Stimulated activated CD4-positive, alpha-beta T cell treated with anti-CD3 and anti-CD28 coated beads, Interleukin-1b, Interleukin-23, amount 100 ng/mL, for 48 hours (primary cell): ENCODE results near the gene KRTAP13-4.

ENCODE experiments used
- DNase-seq: peaks from one replicate; pipeline ENCODE4 v3.0.0-alpha.2; 2020

KRTAP13-4 gene, protein sequence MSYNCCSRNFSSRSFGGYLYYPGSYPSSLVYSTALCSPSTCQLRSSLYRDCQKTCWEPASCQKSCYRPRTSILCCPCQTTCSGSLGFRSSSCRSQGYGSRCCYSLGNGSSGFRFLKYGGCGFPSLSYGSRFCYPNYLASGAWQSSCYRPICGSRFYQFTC

DNA sequence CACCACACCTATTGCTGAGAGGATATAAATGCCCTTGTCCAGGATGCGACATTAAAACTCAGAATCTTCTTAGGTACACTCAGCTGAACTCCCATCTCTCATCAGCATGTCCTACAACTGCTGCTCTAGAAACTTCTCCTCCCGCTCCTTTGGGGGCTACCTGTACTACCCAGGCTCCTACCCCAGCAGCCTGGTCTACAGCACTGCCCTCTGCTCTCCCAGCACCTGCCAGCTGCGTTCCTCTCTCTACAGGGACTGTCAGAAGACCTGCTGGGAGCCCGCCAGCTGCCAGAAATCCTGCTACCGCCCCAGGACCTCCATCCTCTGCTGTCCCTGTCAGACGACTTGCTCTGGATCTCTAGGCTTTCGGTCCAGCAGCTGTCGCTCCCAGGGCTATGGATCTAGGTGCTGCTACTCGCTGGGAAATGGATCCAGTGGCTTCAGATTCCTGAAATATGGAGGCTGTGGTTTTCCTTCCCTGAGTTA, at the start of gene KRTAP13-4:
TSS of gene KRTAP13-4 (plus strand) at position 51 of the 486 bp plus-strand sequence. CDS start at position 107, 56 bp downstream.
- DNase-seq: no peak

DNA sequence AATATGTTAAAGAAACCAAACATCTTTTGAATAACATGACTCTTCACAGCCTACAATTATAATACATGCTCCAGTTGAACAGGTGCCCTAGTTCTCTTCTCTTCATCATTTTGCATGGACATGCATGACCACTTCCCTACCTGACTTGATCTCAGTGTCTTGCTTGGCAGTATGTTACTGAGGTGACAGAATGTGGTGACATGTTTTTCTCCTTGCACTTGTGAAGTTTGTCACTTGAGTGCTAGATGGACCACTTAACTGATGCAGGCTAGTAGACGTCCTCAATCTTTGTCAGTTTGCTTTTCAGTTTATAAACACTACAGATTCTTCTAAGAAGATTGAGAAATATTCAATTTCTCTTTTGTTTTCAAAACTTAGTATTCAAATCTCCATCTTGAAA, 47.8 kb upstream of the KRTAP13-4 start:
- DNase-seq: no peak

DNA sequence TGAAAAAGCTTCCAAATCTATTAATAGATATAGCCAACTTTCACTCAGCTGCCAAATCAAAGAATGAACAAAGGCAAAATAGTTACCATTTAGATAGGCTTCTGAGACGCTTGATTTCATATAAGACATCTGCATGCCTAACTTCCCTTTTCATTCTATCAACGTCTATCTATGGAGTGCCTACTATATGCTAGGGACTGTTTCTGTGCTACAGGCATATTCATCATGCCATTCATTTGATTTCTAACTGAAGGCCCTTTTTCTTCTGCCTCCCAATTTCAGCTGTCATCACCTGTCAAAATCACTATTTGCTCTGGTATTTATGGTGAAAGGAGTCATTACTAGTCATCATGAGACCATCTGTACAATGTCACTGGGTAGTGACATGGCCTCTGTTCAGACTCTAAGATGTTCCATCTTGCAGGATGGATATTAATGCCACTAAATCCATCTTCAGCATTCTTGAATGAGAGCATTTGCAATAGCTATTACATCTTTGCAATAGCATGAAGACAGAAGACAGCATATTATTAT, 38.5 kb upstream of the KRTAP13-4 start:
- DNase-seq: no peak

DNA sequence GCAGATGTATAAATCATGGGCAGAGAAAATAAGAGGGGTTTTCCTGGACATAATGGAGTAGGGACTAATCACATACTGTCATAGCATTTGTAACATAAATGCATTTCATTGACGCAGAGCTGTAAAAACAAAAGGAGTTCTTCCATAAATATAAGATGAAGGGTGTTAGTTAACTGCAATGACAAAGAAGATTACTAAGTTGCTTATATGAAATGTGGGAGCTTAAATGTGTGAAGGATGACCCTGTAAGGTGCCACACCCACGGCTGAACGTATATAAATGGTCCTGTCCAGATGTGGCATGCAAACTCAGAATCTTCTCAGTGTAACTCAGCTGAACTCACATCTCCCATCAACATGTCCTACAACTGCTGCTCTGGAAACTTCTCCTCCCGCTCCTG, 34.3 kb upstream of the KRTAP13-4 start, which contains the start of gene KRTAP13-1:
TSS of gene KRTAP13-1 (plus strand) at position 301 of the 400 bp plus-strand sequence. CDS start at position 357, 56 bp downstream.
- DNase-seq: no peak

DNA sequence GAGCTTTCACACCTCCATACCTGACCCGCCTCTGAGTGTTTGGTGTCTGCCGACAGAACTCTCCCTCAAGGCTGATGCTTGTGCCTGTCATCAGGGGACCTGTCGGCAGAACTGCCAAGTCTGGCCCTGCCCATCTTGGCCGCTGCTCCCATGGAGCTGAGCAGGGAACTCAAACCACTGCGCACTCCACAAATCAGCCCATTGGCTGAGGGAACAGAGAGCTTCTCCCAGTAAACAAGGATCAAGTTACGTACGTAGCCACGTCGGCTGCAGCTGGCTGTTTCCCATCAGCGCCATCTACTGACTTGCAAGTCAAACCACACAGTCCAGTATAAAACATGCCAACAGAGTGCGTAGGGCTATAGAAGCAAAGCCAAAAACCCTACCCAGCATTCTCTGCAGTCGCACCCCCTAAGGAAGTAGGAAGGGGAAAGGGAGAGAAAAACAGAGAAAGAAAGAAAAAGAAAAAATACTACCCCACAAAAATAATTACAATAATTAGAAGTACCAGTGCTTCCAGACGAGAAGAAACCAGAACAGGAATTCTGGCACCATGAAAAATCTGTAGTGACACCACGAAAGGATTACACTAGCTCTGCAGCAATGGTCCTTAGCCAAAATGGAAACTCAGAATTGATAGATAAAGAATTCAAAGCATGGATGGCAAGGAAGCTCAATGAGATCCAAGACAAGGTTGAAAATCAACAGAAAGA, 21.1 kb upstream of the KRTAP13-4 start:
- DNase-seq: no peak

DNA sequence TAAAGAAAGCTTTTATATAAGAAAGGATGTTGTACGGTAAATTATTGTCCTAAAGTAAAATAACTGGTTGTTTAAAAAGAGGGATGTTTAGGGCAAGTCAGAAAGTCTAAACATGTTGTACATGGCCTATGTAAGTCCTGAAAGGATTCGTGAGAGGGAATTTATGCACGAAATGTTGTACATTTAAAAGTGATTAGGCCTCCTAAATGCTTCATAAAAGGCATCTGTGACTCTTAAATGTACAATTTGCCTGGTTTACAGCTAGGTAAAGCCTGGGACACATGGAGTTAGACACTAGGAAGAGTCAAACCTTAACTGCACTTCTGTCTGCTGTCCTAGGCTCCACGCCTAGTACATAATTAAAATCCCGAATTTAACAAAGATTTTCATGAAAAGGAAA, 14.0 kb upstream of the KRTAP13-4 start:
- DNase-seq: no peak

DNA sequence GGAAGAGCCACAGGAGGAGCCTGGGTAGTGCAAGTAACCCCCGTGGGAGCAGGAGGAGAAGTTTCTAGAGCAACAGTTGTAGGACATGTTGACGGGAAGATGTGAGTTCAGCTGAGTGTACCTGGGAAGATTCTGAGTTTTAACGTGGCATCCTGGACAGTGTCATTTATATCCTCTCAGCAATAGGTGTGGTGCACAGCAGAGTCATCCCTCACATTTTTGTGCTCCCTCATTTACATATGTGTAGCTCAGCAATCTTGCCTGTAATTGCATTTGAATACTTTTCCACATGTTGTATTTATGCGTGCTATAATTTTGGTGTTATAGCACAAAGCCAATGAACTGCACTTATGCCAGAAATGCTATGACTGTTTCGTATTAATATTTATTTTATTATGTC, 4.2 kb upstream of the KRTAP13-4 start, which contains the start of gene KRTAP13-3:
TSS of gene KRTAP13-3 (minus strand) at position 101 of the 400 bp plus-strand sequence. CDS start at position 87, 14 bp downstream.
- DNase-seq: no peak

DNA sequence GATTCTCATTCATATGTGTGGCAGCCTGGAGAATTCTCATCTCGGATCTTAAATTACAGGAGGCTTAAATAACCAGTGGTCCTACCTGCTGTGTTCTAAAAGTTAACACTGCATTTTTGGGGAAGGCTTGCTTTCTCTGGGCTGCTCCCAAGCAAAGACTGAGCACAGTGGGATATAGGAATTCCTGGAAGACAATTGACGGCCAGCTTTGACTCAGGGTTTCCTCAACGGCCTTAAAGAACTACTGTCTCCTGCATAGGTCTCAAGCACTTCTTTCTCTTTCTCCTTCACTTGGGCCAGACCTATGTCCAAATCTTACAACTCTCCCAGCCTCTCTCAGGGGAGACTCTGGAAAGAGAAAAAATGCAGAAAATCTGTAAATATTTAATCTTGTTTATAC, 3.3 kb upstream of the KRTAP13-4 start:
- DNase-seq: no peak

DNA sequence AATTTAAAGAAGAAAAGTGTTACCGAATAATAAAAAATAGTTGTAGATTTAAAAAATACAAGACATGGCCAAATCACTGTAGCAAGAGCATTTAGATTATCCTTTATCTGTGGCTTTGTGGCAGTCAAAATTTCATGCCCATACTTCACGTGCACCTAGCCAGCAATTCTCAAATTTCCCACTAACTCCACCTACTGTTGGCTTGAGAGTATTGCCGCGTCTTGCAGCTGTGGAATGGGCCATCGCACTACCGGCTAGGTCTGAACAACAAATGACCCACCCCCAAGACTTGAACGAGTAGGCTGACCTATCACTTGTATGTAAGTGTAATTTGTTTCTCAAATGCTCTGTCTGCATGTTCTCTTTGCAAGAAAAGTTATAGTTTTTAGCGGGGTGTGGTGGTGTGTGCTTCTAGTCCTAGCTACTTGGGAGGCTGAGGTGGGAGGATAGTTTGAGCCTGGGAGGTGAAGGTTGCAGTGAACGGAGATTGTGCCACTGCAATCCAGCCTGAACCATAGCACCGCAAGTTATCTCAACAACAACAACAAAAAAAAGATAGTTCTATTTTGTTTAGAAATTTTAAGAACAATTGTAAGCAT, 4.1 kb downstream of the KRTAP13-4 start:
- peak; percentile 7 for DNase-seq

DNA sequence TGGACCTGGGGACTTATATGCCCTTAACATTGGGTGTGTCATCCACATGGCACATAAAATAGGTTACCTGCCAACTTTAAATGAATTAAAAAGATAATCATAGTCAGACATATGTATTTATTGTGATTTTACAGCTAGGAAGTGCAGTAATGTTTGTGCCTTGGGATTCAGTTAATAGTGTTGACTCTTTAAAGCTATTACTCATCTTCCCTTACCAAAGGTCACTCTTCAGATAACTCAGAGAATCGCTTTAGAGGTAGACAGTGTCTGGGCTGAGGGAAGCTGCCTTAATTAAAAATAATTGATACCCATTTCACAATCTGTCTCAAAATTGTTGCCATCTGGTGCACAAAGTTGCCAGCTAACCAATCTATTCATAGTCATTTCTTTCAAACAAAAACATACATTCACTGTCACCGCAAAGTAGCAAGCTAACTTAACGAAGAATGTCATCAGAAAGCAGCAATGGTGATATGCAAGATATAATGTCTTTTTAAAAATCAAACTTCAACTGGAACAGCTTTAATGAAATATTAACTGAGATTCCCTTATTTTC, 7.1 kb downstream of the KRTAP13-4 start:
- DNase-seq: no peak

DNA sequence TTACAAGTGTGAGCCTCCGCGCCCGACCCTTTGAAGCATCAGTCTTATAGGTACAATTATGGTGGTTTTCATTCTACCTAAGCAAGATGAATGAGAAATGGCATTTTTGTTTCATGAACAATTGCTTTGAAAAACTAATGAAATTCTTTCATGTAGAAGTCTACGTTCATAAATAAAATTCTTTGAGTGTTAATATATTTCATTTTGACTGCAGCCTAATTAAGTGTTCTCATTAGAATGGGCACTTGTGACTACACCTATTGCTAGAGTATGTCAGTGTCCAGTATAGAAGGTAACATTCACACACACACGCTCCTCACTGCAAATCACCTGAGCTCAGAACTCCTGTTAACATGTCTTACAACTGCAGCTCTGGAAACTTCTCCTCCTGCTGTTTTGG, 10.0 kb downstream of the KRTAP13-4 start, which contains the start of gene KRTAP15-1:
TSS of gene KRTAP15-1 (plus strand) at position 301 of the 400 bp plus-strand sequence. CDS start at position 354, 53 bp downstream.
- no peak for DNase-seq

DNA sequence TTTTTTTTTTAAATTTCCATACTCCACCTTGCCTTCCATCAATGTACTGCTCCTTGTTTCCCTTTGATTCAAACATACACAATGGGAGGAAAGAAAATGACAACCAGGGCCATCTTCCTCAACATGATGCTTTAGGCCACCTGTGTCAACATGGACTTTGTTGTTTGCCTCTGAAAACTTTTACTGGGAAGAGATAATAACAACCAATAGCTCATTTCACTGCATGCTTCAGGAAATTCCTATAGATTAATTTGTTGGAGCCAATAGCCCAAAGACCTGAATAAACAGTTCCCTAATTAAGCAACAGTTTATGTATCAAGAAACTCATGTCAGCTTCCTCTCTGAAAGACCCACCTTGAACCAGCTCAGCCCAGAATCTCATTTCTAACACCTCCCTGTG, 13.2 kb downstream of the KRTAP13-4 start:
- DNase-seq: no peak

DNA sequence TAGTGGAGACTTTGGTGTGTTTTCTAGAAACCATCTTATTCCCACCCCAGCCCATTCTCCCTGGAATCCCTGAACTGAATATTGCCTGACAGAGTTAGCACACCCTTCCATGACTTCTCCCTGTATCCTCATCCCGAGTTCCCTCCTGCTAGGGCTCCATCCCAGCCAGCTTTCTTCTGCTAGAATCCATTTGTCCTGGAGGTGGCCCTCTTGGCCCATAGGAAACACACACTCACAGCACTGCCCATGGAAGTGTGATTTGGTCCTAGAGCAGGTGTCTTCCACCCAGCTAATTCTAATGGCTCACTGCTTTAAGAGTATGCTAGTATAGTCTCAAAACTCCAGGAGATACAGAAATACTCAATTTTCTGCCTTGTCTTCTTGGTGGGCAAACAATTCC, 14.2 kb downstream of the KRTAP13-4 start:
- no peak for DNase-seq

DNA sequence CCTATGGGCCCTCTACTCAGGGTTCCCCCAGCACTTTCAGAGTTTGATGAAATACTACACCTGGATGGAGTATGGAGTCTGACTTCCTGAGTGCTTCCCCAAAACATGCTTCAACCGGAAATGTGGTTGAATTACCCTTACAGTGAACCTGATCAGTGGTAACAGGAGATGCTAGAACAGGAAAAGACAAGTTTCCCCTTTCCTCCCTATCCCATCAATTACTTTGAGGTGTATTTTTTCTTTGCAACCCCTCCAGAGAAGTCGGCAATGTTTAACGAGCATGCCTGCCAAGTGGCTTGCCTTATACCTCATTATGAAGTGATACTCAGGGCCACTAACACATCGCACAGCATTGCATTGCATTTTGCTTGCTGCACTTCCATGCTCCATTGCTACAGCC, 17.0 kb downstream of the KRTAP13-4 start:
- no peak for DNase-seq

DNA sequence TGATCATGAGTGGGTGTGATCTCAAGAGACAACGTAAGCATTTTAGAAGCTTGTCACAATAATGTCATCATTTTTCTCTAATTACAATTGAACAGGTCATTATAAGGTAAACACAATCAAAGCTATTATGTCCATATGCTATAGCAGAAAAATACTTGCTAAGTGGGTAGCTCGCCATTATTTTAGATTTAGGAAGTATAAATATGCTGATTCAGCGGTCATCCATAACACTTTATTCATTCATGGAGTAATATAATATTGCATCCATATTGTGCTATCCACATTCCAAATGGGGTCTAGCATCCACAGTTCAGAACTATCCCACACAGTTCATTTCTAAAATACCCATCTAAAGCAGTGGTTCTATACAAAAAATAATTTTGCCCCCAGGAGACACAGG, 18.5 kb downstream of the KRTAP13-4 start:
- DNase-seq: no peak

DNA sequence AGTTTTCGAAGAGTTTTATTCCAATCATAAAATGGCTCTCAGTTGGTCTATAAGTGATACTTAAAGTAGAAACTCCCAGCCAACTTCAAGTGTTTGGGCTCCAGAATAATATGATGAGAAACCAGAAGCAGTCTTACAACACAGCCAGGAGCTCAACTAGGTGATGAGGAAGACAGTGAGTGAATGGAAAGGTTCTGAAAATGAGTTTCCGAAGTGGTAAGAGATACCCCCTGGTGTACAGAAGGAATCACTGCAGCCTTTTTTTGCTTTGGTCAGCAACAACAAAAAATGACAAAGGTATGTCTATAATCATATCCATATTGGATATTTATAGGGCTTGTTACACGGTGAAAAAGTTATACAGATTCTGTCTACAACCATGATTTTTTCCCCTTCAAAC, 33.7 kb downstream of the KRTAP13-4 start:
- no peak for DNase-seq

DNA sequence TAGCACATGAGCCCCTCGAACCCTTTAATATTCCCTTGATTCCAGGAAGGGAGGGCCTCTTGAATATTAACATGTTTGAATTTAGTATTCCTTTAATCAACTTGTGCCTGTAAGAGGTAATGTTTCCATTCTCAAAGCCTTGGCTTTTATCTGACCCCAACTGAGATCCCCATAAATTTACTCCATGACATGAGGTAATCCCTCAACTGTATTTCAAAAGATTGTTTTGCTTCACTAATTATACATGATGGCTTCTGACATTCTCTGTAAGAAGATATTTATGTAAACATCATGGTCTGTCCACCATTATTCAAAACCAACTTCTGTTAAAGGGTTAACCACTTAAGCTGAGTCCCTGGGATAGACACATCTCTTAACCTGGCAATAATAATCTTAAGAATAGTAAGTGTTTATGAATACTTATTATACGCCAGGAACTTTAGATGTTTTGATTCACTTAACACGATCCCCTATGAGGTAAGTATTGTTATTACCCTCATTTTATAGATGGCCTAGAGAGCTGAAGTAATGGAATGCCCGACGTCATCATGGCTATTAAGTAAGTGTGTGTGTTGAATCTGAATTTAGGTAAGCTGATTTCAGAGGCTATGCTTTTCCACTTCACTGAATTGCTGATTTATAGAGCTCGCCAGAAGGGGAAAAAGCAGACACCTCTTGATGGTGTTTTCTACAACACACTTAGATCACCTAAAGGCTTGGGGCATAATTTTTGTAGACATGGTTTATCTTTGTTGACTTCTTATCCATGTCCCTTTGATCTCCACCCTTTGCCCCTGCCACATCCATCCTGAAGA, 39.1 kb downstream of the KRTAP13-4 start:
- no peak for DNase-seq

DNA sequence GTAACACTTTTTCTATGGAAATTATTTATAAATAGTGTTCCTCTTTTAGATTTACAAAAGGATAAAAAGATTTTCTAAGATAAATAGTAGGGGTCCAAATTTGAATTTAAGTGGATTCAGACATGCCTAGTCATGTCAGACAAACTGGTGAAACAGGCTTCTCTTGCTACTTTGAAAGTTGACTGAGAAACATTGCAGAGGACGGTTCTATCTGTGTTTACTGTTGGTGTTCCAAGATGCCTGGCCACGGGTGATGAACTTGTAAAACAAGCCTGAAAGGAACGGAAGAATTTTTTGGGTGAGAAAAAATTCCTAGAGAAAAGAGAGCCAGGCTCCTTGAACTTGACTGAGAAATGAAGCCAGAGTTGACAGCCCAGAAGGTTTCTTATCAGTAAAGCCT, 48.0 kb downstream of the KRTAP13-4 start:
- no peak for DNase-seq

DNA sequence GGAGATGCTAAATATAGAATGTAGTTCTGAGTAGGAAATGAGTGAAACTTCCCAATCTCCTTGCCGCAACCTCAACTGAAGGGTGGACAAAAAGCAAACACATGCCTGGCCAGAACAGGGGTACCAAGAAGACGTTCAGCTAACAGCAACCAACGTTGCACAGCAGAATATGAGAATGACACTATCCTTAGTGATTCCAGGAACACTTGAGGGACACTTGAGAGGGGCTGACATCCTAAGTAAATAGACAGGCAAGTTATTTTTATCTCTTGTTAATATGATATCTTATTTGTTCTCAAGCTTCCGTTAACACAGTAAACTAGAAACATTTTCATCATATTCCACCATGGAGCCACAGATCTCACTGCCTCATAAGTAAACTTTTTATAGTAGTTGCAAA, 49.2 kb downstream of the KRTAP13-4 start:
- no peak for DNase-seq

DNA sequence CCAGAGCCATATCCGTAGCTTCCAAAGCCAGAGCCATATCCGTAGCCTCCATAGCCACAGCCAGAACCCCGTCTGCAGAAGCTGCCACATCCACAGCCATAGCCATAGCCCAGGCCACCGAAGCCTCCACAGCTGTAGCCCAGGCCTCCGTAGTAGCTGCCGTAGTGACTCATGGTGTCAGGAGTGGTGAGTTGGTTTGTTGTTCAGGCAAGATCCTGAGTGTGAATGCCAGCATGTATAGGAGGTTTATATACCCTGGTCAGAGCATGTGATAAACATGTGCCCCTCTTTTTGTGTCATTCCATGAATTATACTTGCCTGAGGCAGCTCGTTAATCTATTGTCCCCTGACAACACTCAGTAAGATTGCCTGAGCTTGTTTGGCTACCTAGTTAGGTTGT, 50.1 kb downstream of the KRTAP13-4 start, which contains the start of gene KRTAP19-1:
TSS of gene KRTAP19-1 (minus strand) at position 223 of the 400 bp plus-strand sequence. CDS start at position 173, 50 bp downstream.
- DNase-seq: no peak
